ENCODE data around the gene CCDC170.

The CCDC170 gene

DNA sequence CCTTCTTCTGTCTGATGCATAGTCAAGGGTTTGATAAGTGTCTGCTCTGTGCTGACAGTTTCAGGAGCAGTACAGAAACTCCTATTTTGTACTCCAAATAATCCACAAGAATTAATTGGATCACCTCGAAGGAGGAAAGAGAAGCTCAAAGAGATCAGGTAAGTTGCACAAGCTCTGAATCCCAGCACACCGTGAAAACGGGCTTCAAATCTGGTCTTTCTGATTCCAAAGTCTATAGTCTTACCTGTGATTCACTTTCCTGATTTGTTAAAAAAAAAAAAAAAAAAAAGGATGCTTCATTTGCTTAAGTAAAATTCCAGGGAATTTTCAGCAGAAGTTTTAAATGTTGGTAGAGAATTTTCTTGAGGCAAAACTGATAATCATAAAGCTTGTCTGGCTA lies 157.8 kb downstream of the CCDC170 start:
- DNase-seq (ENCODE audit: low read depth in 2 of 3, low spot score in 1 of 3), result no peak

DNA sequence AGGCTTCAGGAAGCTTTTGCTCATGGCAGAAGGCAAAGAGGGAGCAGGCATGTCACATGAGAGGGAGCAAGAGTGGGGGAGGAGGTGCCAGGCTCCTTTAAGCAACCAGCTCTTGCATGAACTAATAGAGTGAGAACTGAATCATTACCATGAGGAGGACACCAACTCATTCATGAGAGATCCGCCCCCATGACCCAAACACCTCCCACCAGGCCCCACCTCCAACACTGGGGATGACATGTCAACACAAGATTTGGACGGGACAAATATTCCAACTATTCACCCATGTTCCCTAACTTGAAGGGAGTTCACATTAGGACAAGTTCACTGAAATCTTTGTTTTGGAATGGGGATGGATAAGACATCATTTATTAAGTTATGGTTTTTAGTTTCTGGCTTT lies 158.5 kb downstream of the CCDC170 start:
- DNase-seq (ENCODE audit: low read depth in 2 of 3, low spot score in 1 of 3), result no peak

DNA sequence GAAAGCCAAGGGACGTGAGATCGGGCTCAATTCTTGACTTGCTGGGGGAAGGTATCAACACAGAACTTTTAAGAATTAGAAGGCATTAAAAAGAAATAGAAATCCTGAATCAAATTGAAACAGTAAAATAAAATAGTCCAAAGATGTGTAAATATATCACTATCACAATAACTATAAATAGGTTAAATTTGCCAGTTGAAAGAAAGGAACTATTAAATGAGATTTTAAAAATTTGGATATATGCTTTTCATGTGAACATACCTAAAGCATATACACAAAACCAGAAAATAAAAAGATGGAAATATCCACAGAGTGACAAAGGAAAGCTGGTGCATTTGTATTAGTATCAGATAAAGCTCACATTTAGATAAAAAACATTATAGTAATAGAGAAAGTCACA lies 161.3 kb downstream of the CCDC170 start:
- DNase-seq (ENCODE audit: low read depth in 2 of 3, low spot score in 1 of 3), result no peak

DNA sequence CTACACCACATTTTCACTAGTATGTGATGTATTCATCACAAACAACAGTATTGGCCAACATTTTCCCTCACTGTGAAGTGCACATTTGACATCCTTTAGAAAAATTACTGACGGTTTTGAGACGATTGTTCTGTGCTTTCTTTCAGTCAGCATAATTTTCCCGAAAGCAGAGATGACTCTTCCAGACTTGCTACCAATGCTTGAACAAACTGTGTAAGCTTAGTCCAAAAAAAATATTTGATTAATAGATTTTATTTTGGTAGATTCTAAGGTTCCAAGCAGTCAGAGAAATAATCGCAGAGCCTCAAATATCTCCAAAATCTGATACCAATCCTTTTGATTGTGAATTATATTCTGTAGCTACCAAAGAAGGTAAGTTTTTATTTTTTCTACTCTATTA lies 162.6 kb downstream of the CCDC170 start:
- DNase-seq (ENCODE audit: low read depth in 2 of 3, low spot score in 1 of 3), result no peak

DNA sequence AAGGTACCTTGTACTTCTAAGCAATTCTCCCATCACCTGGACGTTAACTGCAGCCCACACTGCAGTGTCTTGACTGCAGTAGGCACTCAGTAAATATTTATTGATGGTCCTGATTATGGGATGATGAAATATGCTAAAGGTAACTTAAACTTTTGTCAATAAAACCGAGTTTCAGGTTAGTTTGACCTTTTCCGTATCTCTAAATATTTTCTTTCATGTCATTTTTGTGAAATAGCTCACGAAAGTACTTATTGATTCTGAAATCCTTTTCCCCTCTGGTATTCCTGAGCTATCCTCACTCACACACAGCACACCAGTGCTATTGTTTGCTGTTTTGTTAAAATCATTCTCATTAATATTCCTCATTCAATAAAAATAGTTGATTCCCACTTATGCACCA lies 164.3 kb downstream of the CCDC170 start:
- DNase-seq (ENCODE audit: low read depth in 2 of 3, low spot score in 1 of 3), result no peak

DNA sequence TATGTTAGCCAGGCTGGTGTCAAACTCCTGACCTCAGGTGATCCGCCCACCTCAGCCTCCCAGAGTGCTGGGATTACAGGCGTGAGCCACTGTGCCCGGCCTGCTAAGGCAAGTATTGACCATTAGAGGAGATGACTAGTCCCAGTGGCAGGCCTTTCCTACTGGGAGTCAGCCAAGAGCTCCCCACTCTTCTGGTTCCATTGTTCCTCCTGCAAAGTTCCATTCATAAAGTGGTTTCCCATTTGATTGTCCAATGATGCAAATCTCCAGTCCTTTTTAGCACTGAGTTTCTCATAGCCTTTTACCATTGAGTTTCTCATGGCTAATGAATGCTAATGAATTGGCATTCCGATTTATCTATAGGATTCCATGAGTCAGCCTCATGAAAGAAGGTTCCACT lies 165.4 kb downstream of the CCDC170 start:
- DNase-seq (ENCODE audit: low read depth in 2 of 3, low spot score in 1 of 3), result no peak

GRCh38 chr6:151661509-151661908 lies 167.7 kb downstream of the CCDC170 start:
- no peak for DNase-seq (ENCODE audit: low read depth in 2 of 3, low spot score in 1 of 3)

DNA sequence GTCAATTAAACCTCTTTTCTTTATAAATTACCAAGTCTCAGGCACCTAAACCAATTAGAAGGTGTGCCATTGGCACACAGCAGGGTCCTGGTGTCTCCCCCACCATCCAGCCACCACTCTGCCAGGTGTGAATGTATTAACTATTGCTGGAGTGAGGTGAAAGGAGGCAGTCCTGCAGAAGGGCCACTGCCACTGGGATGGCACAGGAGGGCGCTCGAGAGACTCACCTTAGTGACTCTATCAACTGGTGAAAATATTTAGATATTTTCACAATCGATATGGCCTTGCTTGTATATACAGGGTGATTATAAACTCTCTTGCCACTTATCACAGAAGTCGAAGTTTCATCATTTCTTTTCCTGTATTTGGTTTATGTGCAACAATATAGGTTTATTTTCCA lies 168.1 kb downstream of the CCDC170 start:
- no peak for DNase-seq (ENCODE audit: low read depth in 2 of 3, low spot score in 1 of 3)

DNA sequence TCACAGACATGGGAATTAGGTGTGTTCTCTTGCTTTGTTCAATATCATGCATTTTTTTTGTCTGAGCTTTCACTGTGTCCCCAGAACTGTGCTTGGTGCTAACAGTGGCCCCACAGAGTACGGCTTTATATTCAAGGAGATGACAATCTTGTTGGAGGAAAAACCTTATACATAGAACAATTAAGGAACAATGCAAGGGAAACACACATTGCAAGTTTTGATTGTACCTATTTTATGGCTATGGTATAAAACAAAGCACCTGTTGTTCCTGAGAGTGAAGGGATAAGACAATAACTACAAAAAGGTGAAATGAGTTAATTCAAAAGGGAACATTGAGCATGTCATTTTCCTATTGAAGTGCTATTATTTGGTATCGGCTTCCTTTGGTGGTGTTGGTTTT lies 169.7 kb downstream of the CCDC170 start:
- DNase-seq (ENCODE audit: low read depth in 2 of 3, low spot score in 1 of 3), result no peak

DNA sequence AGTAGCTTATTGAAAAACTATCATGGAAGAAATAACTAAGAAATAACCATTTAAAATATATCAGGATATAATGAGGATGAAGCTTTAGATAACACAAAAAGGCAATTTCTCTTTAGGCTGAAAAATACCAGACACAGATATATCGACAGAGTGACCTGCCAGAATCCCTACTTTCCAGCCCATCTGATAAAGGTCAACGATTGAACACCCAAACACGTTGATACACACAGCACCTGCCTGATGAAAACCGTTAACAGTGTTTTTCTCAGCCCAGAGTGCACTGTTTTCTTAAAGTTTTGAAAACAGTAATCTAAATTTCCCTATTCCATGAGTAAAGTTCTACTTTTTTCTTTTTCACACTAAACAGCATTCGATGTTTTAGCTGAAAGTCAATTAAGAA lies 170.6 kb downstream of the CCDC170 start:
- no peak for DNase-seq (ENCODE audit: low read depth in 2 of 3, low spot score in 1 of 3)

DNA sequence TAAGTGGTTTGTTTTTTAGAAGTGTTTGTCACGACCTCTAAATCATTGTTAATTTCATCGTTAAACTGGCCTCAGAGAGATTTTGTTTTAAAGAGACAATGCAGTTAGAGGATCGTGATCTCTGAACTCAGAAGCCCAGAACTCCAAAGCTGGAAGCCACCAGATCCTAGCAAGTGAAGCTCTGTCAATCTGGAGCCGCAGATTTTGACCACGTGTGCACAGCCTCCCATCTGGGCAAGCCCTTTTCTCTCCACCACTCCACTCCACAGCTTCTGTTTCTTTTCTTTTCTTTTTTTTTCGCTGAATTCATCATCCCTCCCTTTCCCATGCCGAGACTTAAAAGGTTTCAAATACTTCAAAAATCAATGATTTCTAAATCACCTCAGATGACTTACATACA lies 171.5 kb downstream of the CCDC170 start:
- DNase-seq (ENCODE audit: low read depth in 2 of 3, low spot score in 1 of 3), result no peak

DNA sequence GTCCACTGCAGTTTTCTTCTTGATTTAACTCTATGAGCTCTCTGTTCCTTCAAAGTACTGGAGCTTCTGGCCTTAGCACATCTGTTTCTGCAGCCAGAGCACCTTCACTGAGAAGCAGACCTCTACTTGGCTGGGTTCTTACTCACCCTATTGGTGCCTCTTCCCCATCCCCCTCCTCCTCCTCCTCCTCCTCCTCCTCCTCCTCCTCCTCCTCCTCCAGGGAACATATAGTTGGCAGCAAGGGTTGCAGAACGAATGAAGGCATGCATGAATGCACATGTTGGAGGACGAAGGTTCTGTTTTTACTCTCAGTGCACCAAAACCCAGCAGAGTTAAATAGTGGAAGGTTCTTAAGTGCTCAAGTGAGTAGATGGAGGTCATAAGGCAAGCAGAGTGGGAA lies 172.7 kb downstream of the CCDC170 start:
- no peak for DNase-seq (ENCODE audit: low read depth in 2 of 3, low spot score in 1 of 3)

- DNase-seq (ENCODE audit: low read depth in 2 of 3, low spot score in 1 of 3), result no peak
Observed at GRCh38 chr6:151669208-151669560, 175.4 kb downstream of the CCDC170 start.

GRCh38 chr6:151670116-151670515 lies 176.3 kb downstream of the CCDC170 start:
- DNase-seq (ENCODE audit: low read depth in 2 of 3, low spot score in 1 of 3), result no peak

Data from stimulated activated CD4-positive, alpha-beta T cell treated with anti-CD3 and anti-CD28 coated beads, Interleukin-12 subunit alpha, Interleukin-12 subunit beta, amount 100 ng/mL, for 48 hours (primary cell).